AG20443 (cell line): ENCODE measurements around the gene USP20.
A peak's percentile ranks its signal among the peaks of the same experiment; 100 is the strongest.
"Not testable (repeated sequence)": the region's sequence is repeated elsewhere in the genome, so short reads cannot be mapped to it uniquely, and the experiment has no call there.

Source experiments
- DNase-seq: peaks from one replicate; pipeline ENCODE4 v3.0.0; 2012; ENCODE audit warnings: low spot score, mixed read lengths

Gene USP20

GRCh38 chr9:129835128-129835859, at the start of gene USP20, which contains the start of gene C9orf78:
TSS of gene USP20 (plus strand) at chr9:129835458. CDS start at chr9:129852556, 17,098 bp downstream.
TSS of gene C9orf78 (minus strand) at chr9:129835275. CDS start at chr9:129835221, 54 bp downstream.
- DNase-seq: peak; percentile 99

DNA sequence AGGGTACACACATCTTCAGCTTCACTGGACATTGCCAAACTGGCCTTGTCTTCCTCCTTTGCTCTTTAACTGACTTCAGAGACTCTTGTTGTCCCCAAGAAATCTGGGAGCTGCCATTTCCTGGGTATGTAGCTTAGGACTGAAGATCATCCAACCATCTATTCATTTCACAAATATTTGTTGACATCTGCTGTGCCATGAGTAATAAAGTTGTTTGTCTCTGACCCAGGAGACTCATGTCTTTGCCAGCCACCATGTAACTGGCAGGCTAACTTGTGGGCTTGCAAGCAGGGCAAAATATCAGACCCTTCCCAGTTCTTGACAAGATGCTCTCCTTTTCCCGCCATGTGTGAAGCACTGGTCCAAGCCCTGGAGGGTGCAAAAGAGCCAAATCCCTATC, 49.4 kb upstream of the USP20 start:
- no peak for DNase-seq

DNA sequence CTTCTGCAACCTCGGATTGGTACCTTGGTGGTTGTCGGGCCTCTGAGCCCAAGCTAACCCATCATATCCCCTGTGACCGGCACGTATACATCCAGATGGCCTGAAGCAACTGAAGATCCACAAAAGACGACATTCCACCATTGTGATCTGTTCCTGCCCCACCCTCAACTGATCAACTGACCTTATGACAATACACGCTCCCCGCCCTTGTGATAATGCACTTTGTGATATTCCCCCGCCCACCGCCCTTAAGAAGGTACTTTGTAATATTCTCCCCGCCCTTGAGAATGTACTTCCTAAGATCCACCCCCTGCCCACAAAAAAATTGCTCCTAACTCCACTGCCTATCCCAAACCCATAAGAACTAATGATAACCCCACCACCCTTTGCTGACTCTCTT, 48.8 kb upstream of the USP20 start:
- no peak for DNase-seq

- no peak for DNase-seq
These were observed 40.7 kb upstream of the USP20 start for GRCh38 chr9:129794549-129794948.

DNA sequence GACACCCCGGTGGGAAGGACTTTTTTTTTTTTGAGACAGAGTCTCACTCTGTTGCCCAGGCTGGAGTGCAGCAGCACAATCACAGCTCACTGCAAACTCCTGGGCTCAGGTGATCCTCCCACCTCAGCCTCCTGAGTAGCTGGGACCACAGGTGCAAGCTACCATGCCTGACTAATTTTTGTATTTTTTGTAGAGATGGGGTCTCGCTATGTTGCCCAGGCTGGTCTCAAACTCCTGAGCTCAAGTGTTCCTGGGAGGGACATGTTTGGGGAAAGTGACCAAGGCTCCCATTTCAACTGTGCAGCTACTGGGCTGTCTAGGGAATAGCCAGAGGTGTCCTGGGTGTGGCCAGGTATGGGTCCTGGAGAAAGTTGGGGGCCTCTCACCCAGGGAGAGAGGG, 39.2 kb upstream of the USP20 start:
- DNase-seq: not testable (repeated sequence)

DNA sequence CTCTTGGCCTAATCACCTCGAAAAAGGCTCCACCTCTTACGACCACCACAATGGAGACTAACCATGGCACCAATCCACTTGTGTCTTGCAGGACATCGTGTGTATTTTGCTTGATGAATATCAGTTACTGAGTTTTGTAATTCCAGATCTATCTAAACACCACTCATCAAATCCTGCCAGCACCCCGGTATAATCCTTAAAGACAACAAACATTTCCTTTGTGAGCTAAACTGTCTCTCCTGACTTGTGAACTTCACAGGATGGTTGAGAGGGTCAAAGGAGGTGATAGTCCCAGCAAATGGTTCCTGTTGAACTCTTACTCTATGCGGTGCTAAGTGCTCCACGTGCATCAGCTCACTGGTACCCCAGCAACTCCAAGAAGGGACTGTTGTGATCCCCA, 36.3 kb upstream of the USP20 start:
- no peak for DNase-seq

DNA sequence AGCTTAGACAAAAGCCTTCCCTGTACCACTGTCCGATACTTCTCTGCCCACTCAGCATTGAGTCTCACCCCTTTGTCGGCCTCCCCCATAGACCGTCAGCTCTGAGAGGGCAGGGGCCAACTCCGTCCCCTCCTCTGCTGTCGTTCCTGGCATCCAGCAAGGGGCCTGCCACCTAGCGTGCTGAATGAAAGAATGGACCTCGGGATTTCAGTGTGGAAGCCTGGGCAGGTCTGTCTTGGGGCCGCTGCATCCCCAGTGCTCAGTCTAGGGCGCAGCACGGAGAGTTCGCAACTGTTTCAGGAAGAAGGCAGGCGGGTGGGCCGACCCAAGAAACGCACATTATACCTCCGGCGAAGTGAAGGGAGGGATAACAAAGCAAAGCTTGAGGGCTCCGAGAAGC, 33.8 kb upstream of the USP20 start:
- DNase-seq: no peak

DNA sequence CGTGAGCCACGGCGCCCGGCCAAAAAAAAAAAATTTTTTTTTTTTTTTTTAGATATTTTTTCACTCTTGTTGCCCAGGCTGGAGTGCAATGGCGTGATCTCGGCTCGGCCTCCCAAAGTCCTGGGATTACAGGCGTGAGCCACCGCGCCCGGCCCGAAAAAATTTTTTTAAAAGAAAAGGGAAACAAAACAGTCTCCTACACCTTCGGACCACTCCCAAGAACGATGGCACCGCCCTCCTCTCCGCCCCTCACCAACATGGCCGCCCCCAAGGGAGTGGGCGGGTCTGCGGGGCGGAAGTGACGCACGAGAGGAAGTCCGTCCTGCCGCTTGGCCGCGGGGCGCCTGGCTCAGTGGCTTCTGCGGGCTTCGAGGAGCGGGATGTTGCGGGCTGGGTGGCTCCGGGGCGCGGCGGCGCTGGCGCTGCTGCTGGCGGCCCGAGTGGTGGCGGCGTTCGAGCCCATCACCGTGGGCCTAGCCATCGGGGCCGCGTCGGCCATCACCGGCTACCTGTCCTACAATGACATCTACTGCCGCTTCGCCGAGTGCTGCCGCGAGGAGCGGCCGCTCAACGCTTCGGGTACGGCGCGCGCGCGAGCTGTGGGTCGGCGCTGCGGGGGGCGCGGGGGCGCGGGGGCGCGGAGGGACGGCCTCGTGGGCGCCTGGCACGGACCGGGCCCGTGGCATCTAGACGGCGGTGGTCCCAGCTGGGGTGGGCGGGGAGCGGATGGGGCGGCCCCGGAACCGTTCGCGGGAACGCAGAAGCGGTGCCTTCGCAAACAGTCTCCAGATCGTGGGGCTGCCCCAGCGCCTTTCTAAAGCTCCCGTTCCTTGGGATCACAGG, 32.2 kb upstream of the USP20 start, which contains the start of gene TOR1B:
TSS of gene TOR1B (plus strand) at position 352 of the 843 bp plus-strand sequence. CDS start at position 381, 29 bp downstream.
- DNase-seq: peak; percentile 95

DNA sequence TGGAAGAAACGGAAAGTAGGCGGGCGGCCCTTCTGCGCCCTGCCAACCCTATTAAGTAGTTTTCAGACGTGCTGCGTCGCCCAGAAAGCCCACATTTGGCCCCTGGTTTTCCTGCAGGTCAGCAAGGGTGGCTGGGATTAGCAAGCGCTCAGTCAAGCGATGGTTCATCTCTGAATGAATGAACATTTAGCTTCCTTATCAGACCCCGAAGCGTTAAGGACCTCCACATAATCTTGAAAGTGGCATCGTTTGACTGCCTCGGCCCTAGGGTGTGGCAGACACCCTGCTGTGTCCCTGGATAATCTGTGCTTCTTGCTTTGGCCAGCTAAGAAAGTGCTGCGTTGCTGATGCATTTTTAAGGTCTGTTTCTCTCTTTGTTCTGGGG, 31.6 kb upstream of the USP20 start:
- DNase-seq: no peak

- DNase-seq: no peak
These were observed 29.2 kb upstream of the USP20 start for GRCh38 chr9:129806061-129806460.

DNA sequence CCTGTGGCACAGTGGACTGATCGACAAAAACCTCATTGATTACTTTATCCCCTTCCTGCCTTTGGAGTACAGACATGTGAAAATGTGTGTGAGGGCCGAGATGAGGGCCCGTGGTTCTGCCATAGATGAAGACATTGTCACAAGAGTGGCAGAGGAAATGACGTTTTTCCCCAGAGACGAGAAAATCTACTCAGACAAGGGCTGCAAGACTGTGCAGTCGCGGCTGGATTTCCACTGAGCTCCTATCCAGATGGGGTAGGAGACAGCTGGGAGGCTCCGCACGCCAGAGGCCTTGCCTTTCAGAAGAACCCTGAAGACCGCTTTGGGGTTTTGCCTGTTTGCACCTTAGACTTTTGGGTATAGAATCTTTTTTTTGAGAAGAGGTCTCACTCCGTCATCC, 25.9 kb upstream of the USP20 start:
- DNase-seq: no peak

DNA sequence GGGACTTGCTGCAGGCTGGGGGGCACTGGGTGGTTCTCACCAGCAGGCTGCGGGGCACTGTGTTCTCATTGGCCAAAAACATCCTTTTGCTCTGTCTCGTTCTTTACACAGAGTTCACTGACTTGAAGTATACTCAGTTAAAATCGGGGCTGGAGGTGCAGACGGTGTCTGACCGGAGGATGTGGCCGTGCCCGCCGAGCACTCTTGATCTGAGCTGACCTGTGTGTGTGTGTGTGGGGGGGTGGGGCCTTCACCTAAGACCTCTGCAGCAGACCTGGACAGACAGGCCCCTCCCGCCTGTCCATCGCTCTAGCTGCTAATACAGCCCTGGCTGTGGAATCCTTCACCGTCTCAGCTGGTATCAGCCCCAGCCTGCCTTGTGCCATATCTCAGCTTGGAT, 25.1 kb upstream of the USP20 start:
- no peak for DNase-seq

DNA sequence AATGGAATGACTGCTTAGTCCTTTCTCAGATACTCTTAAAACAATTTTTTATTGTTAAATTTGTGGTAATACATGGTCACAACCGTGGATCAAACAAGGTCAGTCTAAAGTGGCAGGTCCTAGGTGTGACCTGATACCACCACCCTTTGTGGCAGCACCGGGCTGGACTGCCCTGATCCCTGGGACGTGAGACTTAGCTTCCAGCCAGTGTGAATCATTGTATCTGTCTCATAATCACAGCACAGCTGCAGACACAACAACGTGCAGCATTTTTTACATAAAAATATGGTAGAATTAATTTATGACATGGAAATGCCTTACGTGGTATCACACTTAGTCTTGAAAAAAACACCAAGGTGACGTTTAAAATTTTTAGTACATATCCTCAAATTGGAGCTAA, 24.5 kb upstream of the USP20 start:
- DNase-seq: no peak

- DNase-seq: no peak
These were observed 23.3 kb upstream of the USP20 start for GRCh38 chr9:129811967-129812363.

DNA sequence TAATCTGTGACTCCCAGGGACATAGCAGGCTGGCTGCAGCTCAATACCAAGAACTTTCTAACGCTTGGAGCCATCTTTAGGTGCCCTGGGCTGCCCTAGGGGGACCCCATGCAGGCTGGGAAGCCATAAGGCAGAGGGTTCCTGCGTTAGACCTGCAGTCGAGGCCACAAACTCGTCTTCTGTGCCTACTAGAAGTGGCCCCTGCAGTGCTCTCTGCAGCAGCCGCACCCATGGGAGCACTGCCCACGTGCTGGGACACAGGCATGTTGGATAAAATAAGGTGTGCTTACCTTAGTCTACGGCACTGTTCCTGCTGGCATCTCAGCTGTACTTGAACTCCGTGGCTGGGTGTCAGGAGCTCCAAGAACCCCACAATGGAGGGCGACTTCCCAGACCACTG, 22.9 kb upstream of the USP20 start:
- no peak for DNase-seq

- no peak for DNase-seq
These were observed 21.6 kb upstream of the USP20 start for GRCh38 chr9:129813661-129814060.

- DNase-seq: no peak
These were observed 20.6 kb upstream of the USP20 start for GRCh38 chr9:129814432-129815223.

- no peak for DNase-seq
These were observed 20.0 kb upstream of the USP20 start for GRCh38 chr9:129815278-129815677.

DNA sequence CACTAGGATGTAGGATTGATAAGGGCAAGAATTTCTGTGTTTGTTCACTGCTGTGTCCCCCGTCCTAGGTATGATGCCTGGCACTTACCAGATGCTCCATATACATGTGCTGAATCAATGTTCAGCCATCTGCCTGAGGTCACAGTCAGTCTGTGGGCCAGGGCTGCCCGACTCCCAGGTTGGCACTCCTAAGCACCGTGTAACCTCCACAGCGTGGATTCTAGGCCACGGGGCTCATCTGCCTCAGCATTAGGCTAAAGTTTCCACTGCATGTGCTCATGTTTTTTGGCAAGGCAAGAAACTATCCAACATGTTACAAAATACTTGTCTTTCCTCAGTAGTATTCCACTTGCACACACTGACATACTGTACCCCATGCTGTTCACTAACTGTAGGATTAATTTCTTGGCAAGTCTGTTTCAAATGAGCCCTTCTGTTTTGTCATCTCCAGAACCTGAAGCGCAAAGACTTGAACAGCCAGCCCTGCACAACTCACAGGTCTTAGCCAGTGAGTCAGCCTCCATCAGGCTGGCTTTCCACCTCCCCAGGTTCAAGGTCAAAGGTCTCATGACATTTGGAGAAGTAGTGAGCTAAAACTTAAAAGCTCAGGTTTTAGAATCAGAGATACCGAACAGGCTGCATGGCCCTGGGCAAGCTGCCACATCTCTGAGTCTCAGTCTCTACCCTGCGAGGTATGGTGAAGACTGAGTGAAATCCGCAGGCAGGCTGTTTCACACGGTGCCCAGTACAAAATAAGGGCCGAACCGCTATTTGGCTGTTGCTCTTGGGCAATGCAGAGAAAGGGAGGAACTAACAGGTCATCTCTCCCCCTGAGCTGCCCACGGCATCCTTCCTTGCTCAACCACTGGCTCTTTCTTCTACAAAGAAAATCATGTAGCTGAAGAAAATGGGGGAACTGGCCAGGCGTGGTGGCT, 18.5 kb upstream of the USP20 start:
- no peak for DNase-seq

- DNase-seq: peak; percentile 48
These were observed 12.2 kb upstream of the USP20 start for GRCh38 chr9:129822898-129823541.

DNA sequence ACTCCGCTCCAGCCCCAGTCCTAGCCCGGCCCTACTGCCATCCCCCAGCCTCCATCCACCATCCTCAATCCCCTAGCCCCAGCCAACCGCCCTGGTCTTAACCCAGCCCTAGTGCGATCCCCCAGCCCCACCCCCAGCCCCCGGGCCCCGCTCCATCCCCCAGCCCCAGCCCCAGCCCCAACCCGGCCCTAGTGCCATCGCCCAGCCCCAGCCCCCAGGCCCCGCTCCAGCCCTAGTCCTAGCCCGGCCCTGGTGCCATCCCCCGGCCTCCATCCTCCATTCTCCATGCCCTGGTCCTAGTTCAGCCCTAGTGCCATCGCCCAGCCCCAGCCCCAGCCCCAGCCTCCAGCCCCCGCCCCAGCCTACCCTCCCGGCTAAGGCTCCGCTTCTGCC, 11.7 kb upstream of the USP20 start:
- no peak for DNase-seq
